HG02571 (cell line): ENCODE results near the gene AGMO.

ENCODE experiments used
- ATAC-seq: cut with Tn5 transposase; IDR thresholded peaks from one replicate; pipeline ENCODE4 v1.9.1; 2021; ENCODE audit warnings: mild to moderate bottlenecking, moderate library complexity; ENCODE audit not compliant: unreplicated experiment

The AGMO gene

DNA sequence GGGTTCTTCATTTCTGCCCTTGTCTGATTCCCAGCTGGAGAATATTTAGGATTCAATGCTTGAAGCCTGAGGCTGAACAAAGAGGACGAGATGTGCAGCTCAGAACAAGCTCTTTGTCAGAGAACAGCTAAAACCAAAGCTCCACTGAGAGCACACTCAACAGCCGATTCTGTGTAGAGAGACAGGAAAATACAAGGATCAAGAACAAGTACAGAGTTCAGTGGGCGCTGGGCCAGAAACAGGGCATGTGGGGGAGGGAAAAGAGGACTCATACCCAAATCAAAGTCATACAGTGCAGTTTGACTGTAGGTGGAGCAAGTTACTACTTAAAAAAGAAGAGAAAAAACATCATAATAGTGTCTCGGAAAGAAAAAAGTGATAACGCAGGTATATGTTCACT lies at the start of gene AGMO:
TSS of gene AGMO (minus strand) at position 181 of the 400 bp plus-strand sequence.
- ATAC-seq = no peak

DNA sequence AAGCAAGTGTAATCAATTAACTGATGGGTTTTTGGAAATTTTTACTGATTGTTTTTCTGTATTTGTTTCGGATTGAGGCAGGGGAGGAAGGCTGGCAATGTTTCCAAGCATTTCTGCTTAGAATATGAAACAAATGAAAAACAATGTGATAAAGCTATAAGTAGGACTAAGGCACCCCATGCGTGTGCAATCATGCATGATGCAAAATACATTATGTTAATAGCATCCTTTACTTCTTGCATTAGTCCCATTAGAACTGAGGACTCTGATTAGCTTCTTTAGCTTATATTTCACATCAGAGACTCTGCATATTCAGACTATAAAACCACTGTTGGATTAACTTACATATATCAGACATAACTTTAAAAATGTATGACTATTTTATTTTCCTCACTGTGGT lies 48.7 kb upstream of the AGMO start:
- no peak for ATAC-seq

DNA sequence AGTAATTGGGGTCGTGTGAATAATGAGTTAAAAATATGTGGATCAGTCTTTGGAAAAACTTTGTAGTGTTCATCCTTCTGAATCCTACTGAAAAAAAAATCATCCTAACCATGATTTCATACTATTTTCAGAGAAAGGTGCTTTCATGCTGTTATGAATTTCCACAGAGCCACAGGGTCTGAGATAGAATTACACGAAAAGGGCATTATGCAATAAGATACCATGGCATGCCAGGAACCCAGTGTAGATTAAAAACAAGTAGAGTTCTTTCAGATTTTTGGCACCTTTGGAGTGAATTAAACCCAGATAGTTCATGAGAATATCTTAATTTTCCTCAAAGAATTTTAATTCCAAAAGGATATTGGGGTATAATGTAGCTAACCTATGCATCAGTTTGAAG lies 47.5 kb upstream of the AGMO start:
- ATAC-seq = no peak

DNA sequence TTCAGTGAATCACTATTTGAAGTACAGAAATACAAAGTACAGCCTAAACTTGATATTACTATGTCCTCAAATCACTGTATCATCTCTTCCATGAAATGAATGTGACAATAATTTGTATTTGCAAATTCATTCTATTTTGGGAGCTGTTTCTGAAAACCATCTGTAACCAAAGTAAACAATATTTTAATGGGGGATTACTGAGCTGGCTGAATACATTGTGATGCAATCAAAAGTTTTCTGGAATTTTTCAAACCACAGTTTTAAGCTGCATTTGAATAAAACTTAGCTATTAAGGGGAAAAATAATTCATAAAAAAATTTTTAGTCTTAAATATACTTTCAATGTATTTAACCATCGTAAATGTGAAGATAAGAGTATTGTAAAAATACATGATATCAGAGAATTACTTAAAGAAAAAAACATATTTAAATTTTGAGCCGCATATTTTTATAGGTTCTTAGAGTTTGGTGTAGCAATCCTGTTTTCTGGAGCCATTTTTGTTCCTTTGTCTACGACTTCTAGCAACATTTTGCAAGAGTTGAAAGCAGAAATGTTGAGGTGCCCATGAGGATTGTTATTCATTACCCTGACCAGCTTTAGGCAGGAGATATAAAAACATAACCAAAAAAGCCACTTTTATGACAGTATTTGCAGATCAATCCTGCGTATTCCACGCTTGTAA lies 45.9 kb upstream of the AGMO start:
- no peak for ATAC-seq

DNA sequence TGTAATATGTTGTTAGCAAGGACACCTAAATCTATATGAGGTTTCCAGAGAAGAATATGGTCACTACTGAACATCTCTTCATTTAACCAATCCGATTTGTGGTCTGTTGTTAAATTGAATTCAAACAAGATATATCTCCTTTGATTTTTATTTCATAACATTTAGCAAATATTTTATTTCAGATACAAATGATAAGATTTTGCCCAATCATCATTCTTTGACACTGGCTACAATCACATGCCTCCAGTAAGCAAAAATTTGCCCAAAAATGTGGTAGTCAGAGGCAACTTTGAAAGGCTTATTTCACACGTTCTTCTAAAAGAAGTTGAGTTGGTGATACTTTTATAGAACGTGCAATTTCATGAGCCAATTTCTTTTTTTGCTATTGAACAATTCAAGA lies 44.7 kb upstream of the AGMO start:
- ATAC-seq = no peak

DNA sequence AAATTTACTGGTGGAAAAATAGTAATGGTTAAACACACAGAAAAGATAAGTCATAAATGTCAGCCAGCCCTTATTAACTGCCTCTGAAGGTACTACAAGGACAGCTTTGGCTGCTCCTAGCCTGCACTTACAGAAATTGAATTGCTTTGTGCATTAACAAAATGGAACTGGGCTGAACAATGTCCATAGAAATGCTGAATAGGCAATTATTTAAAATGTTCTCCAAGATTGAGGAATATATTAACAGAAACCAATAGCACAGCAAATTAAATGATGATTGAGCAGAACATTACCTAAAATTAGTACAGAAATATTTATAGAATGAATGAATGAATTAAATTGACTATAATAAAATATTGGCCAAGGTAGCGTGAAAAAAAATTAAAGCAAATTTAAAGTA lies 42.4 kb upstream of the AGMO start:
- ATAC-seq = no peak

DNA sequence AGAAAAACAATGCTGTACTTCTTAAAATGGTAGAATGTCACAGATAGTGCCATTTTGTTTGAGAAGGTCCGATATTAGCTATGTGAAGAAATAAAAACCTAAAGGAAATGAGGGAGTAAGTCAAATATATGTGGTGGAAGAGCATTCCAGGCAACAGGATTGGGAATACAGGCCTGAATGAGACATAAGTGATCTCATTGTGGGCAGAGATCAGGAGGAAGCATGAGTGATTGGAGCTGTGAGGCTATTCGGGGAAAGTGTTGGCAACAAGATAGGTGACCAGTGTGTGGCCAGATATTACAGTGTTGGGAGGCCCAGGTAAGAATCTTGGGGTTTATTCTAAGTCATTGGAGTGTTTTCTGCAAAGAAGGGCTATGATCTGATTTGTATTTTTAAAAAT lies 41.3 kb upstream of the AGMO start:
- ATAC-seq = no peak

DNA sequence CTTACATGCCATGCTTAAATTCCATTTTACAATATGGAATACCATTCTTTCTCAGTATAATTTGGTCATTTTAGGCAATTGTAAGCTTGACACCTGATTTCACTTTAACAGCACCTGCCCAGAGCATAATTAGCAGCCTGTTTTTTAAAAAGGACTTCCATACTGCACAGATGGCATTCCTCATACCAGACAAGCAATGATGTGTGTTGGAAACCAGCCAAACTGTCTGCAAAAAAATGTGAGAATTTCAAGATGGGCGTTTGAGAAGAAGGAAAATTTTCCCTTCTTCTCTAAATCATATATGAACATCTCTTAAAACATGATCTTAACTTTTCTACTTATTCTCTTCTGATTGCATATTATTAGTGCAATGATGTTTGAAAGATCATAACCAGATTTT lies 40.4 kb upstream of the AGMO start:
- no peak for ATAC-seq

DNA sequence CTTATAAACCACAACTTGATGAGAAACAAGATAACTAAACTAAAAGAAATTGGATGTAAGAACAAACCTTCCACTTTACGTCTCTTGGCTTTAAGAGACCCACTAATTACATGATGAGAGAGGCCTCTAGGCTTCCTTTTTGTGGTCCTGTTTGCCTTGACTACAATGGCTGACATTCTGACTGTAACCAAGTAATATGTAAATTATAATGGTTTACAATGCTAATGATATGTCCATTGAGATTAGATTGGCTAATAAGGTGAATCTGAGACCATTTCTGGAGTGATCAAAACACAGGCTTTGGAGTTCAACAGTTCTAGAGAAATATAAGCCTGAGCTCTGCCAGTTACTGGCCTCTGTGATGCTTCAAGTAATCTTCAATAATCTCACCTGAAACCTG lies 39.4 kb upstream of the AGMO start:
- ATAC-seq = no peak

DNA sequence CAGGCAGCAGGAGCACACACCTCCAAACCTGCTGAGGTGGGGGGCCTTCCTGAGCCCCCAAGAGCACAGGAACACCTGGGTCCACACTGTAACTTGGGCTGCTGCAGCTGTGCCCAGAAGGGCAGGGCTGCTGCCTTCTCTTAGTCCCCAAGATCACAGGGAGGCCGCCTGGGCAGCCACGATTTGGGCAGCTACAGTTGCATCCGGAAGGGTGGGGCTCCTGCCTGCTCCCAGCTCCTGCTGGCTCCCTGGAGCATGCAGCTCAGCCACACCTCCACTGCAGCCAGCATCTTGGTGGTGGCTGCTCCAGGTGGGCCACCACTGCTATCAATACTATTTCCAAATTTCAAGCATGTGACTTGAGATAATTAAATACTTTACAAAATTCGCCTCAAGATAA lies 38.5 kb upstream of the AGMO start:
- no peak for ATAC-seq

DNA sequence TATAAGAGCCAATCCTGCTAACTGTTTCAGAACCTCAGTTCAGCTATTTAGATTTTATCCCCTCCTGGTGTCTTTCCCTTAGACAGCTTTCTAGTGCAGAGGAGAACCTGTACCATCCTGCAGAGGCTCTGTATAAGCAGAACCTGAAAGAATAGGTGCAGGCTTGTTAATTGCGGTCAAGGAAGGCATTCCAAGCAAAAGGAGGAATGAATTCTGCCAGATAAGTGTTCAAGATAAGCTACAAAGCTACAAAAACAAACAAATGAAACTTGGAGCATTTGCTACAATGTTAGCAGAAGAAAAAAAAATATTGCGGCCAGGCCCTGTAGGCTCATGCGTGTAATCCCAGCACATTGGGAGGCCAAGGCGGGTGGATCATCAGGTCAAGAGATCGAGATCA lies 32.6 kb upstream of the AGMO start:
- no peak for ATAC-seq

DNA sequence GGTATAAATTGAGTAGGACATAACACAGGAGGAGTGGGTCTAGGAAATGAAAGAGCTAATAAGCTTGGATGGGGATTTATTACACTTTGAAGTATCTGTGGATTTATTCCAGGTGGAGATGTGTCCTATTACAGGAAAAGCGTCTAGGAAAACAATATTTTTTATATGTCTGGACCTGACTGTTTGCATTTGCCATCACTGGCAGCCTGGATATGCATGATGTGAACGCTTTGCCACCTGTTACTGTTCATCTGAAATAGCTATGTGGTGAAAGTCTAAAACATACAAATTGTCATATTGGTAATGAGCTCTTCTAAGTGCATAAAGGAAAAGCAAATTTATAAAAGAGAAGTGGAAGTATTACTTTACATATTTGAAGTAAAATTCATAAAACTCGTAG lies 31.6 kb upstream of the AGMO start:
- ATAC-seq = no peak

DNA sequence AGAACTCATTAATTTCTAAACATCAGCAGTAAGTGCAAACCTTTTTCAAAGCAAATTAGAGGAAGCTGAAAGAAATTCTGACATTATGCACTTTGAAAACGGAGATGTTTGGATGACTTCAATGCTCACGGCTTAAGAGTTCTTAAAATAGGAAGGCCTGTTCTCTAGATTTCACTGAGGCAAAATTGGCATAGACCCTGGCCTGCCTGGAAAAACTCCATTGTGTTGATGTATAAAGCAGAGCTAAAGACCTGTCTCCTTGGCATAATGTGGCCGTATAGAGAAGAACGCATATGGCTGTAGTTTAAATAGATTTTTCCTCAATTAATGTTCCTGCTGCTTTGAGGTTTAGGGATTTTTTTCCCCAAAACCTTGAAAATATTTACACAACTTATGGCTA lies 24.5 kb upstream of the AGMO start:
- no peak for ATAC-seq

DNA sequence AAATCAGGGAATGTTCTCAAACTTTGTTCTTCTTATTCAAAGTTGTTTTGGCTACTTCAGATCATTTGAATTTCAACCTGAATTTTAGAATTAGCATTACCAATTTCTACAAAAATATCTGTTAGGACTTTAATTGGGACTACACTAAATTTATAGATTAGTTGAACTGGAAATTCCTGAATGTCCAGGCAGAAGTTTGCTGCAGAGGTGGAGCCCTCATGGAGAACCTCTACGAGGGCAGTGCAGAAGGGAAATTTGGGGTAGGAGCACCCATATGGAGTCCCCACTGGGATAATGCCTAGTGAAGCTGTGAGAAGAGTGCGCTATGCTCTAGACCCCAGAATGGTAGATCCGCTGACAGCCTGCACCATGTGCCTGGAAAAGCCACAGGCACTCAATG lies 22.8 kb upstream of the AGMO start:
- no peak for ATAC-seq

DNA sequence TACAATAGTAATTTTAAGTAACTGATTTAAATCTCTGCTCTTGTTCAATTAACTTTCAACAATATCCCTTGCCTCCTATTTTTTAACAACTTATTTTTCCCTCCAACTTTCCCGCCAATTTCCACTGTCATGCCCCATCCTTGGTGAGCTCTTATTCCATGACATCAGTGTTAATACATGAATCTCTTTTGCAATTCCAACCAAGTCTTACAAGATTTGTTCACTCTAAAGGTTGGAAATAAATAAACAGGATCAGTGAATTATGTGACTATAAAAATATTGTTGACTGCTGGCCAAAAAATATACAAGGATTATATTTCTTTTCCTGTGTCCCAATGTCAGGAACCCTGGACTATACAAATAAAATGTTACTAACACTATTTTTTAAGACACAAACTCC lies 21.0 kb upstream of the AGMO start:
- ATAC-seq = no peak

DNA sequence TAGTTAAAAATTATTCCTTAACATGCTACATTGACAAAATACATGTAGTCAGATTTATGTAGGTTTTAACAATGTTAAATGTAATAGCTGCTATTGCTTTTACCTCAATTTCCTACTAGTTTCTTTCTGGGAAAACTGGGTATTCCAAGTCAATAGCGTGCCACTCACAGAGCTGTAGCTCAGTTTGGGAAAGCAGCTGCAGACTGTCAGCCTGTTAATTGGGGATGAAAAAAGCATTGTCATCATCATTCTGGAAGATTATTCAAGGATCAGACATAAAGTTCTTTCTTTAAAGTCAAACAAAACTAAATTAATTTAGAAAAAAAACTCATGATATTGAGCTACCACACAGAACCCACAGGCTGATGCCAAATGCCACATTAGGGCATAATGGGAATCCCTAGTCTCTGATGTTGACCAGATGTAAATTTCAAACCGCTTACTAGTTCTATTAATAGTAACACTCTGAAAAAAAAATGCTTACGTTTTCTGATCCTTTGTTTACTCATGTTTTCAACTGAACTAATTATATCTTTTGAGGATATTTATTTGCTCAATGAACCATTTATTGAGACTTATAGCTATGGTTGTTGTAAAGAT lies 19.6 kb upstream of the AGMO start:
- ATAC-seq = no peak

DNA sequence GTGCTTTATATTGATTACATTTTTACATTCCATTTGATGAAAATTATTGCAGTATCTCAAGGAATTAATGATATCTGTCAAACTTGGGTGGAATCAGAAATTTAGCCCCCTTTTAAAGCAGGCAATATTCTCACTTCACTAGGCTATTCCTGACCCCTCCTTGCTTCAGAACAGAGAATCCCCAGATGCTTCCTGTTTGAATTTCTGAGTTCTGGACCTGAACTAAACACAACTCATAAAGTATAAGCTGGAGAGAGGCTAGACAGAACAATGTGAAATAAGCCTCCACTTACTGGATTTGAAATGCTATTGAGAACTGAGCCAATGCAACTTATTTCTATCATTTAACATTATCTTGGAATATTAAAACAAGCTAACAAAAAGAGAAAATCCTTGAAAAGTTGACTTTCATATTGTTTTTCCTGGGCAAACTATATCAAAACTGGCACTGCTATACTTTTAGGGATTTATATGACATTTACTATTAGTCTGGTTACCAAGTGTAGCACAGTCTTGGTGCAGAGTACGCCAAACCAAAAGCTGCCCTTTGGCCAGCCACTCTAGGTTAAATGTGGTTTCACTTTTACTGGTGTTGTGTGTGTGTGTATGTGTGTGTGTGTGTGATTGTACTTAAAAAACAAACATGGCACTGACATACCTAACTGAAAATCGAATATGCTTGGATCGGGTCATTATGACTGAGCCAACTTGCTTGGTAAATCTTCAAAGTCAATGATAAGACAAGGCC lies 19.0 kb upstream of the AGMO start:
- no peak for ATAC-seq

DNA sequence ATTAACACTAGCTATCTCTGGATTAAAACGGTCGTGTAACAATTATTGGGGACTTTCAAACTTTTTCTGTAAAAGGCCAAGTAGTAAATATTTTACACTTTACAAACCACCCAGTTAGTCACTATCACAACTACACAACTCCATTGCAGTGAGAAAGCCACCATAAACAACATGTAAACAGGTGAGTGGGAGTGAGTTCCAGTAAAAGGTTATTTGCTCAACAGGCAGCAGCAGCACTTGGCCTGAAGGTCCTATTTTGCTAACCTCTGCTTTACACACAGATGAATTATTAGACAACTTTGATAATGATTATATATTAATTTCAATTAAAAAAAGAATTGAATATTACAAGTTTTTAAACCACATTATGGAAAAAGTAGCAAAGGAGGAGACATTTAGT lies 15.8 kb upstream of the AGMO start:
- no peak for ATAC-seq

DNA sequence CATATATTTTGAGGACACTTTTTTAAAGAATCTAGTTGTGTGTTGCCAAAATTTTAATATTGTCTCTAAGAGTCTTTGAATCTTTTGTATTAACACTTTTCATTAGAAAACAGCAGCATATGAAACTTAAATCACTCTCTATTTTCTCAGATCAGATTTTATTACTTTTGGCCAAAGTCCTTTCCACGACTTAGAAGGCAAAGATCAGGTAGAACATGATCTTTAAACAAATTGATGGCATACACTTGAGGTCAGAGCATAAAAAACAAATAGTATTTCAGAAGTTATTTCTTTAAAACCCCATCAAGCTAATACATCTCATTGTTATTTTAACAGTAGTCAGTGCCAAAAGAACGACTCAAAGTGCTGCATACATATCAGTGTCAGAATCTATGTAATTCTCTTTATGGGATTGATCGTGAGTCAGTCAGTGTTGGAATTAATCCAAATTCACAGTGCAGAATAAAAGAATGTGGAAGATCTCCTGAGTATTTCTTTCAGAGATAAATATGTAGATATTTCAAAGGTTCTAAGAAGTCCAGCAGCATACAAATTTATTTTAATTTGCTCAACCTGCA lies 9.6 kb upstream of the AGMO start:
- ATAC-seq = no peak

DNA sequence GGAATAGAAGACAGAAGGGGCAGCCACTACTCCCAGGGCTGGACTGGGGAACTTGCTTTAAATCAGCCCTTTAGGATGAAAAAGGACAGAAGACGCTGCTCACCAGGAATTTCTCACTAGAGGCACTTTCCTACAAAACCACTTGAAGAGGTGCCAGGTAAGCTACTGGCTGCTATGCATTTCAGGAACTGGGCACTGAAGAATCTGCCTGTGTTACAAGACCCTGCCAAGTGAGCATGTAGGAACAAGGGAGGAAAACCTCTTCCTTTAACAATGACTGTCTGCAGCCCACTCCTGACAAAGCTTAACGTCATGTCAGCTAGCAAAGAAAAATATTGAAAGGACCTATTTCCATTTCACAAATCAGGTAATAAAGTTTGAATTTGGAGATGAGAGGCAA lies 5.8 kb upstream of the AGMO start:
- ATAC-seq = no peak

DNA sequence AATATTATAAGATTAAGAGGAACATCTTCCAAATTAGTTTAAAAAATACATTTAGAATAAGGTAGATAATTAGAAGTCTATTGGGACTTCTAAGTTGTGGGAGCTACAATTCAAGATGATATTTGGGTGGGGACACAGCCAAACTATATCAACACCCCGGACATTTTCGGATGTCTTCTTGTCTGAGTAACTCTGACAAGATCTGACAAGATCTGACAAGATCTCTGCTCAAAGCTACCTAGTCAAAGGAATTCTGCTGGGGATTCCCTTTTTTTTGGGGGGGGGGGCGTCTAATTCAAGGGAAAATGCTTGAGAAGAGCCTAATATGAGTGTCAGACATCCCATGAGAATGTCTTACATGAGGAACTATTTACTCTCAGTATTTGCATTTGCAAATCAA lies 5.2 kb upstream of the AGMO start:
- no peak for ATAC-seq

DNA sequence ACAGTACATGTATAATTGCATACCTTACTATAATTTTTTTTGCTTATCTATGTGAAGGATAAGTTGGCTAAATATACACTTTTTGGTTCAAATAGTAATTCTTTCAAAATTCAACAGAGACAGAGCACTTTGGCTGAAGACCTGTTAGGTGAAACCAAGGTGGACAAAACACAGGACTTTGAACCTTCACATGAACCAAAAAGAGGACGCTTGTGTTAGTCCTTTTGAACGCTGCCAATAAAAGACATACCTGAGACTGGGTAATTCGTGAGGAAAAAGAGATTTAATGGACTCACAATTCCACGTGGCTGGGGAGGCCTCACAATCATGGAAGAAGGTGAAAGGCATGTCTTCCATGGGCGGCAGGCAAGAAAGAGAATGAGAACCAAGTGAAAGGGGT lies 4.7 kb upstream of the AGMO start:
- no peak for ATAC-seq
